A549 (cell line): ENCODE measurements around the gene C1S. TPM values are rescaled to one million over a fixed set of nuclear protein-coding genes. Genes with fewer than 3 reads are reported as not detected.

Source experiments
- ATAC-seq, 2 experiments: fragments of 200-7000 bp in 1 of 2; fragments of >200 bp in 1 of 2; cut with Nextera tagmentation in 1 of 2; cut with Tn5 transposase in 1 of 2; 3 replicates each; pipeline versions ENCODE4 v1.8.0 to v1.9.1; 2018 to 2020; ENCODE audit warnings: mild to moderate bottlenecking in 1 of 2, moderate library complexity in 1 of 2
- CTCF ChIA-PET: fragments of 300-600 bp; sonication (Branson Sonifier 250); formaldehyde crosslinking; extraction: SDS; loops from one replicate; lab custom pipeline; 2021; ENCODE audit warnings: antibody characterized with exemption, inconsistent platforms; lab: Yijun Ruan, JAX
- POLR2A ChIA-PET: fragments of 350-600 bp; formaldehyde crosslinking; extraction: SDS; loops from one replicate; lab custom pipeline; 2021; ENCODE audit warnings: antibody characterized with exemption, inconsistent platforms; lab: Yijun Ruan, JAX
- DNase-seq, 2 experiments: peaks; one replicate each; pipeline versions ENCODE4 v3.0.0 to v3.0.0-alpha.2; 2011 to 2016; ENCODE audit warnings: low read depth in 1 of 2, low spot score in 1 of 2
- FAIRE-seq: peaks from 2 replicates; lab custom pipeline; 2011; peaks lifted over from hg19 to GRCh38; lab: Jason Lieb, UNC
- H3K27ac ChIP-seq, 2 experiments: fragments of >200 bp; sonication (Bioruptor Twin); formaldehyde crosslinking; 3 replicates each; pipeline ENCODE4 v1.5.1; 2016 to 2017
- H3K4me1 ChIP-seq: fragments of >200 bp; sonication (Bioruptor Twin); formaldehyde crosslinking; 3 replicates; pipeline ENCODE4 v1.6.1; 2016
- H3K4me2 ChIP-seq: fragments of >200 bp; sonication (Bioruptor Twin); formaldehyde crosslinking; 3 replicates; pipeline ENCODE4 v1.6.1; 2016
- H3K4me3 ChIP-seq: fragments of >200 bp; sonication (Bioruptor Twin); formaldehyde crosslinking; 3 replicates; pipeline ENCODE4 v1.5.1; 2016
- H3K9me3 ChIP-seq: fragments of >200 bp; sonication (Bioruptor Twin); formaldehyde crosslinking; 3 replicates; pipeline ENCODE4 v1.6.1; 2016
- CBX2 ChIP-seq: fragments of 200-600 bp; sonication (generic); IDR thresholded peaks from 2 replicates; pipeline ENCODE4 v1.6.1; 2016; ENCODE audit warnings: low read depth, mild to moderate bottlenecking, borderline replicate concordance
- CHD4 ChIP-seq: fragments of 200-600 bp; sonication (generic); IDR thresholded peaks from 2 replicates; pipeline ENCODE4 v1.6.1; 2016; ENCODE audit warnings: antibody characterized with exemption, mild to moderate bottlenecking, borderline replicate concordance
- EHF ChIP-seq: fragments of 250-450 bp; sonication (Bioruptor Pico); IDR thresholded peaks from 2 replicates; pipeline ENCODE4 v1.5.0; 2020; ENCODE audit warnings: mild to moderate bottlenecking
- EHMT2 ChIP-seq: fragments of 200-600 bp; sonication (generic); IDR thresholded peaks from 2 replicates; pipeline ENCODE4 v1.6.1; 2016; ENCODE audit warnings: antibody characterized with exemption, low read depth, mild to moderate bottlenecking, moderate library complexity
- EP300 ChIP-seq, 2 experiments: fragments of >200 bp; sonication (Bioruptor Twin); formaldehyde crosslinking; IDR thresholded peaks; 2 replicates in 1 of 2; 3 replicates in 1 of 2; pipeline ENCODE4 v1.6.1; 2016 to 2017
- ESRRA ChIP-seq: fragments of 150-350 bp; IDR thresholded peaks from 2 replicates; pipeline ENCODE4 v1.6.1; 2014; ENCODE audit warnings: mild to moderate bottlenecking, low read length, borderline replicate concordance
- FOXS1 ChIP-seq: fragments of 250-450 bp; sonication (Bioruptor Pico); IDR thresholded peaks from 2 replicates; pipeline ENCODE4 v1.5.0; 2020; ENCODE audit warnings: mild to moderate bottlenecking, moderate library complexity
- GATA3 ChIP-seq: IDR thresholded peaks from 2 replicates; pipeline ENCODE4 v1.6.1; 2012; ENCODE audit warnings: borderline replicate concordance
- HEYL ChIP-seq: fragments of 250-450 bp; sonication (Bioruptor Pico); IDR thresholded peaks from 2 replicates; pipeline ENCODE4 v1.8.0; 2021; ENCODE audit warnings: mild to moderate bottlenecking, moderate library complexity
- JUN ChIP-seq, 2 experiments: fragments of >200 bp; sonication (Bioruptor Twin); formaldehyde crosslinking; IDR thresholded peaks; 2 replicates in 1 of 2; 3 replicates in 1 of 2; pipeline ENCODE4 v1.6.1; 2016 to 2017
- KDM5A ChIP-seq: fragments of 200-600 bp; sonication (generic); IDR thresholded peaks from 2 replicates; pipeline ENCODE4 v1.6.1; 2016; ENCODE audit warnings: antibody characterized with exemption, mild to moderate bottlenecking
- NPAS2 ChIP-seq: fragments of 250-450 bp; sonication (Bioruptor Pico); IDR thresholded peaks from 2 replicates; pipeline ENCODE4 v1.8.0; 2022; ENCODE audit warnings: mild to moderate bottlenecking, moderate library complexity, borderline replicate concordance
- NR3C1 ChIP-seq: fragments of >200 bp; sonication (Bioruptor Twin); formaldehyde crosslinking; IDR thresholded peaks from 3 replicates; pipeline ENCODE4 v1.6.1; 2017
- PHF8 ChIP-seq: fragments of 200-600 bp; sonication (generic); IDR thresholded peaks from 2 replicates; pipeline ENCODE4 v1.6.1; 2016; ENCODE audit warnings: low read depth, mild to moderate bottlenecking, antibody characterized with exemption, moderate library complexity, borderline replicate concordance
- ZSCAN20 ChIP-seq: fragments of 250-450 bp; sonication (Bioruptor Pico); IDR thresholded peaks from 2 replicates; pipeline ENCODE4 v1.8.0; 2022; ENCODE audit warnings: mild to moderate bottlenecking, moderate library complexity
- WGBS: methylation state at CpG from one replicate; pipeline ENCODE4 v1.1.6; 2017; ENCODE audit errors: missing lambda C conversion rate; 5-methylcytosine and 5-hydroxymethylcytosine counted together
- polyA plus RNA-seq, 4 experiments: library from polyadenylated mRNA; depleted of rRNA in 3 of 4; stranded (reverse); fragments of >200 nt; fragmentation: RNase III in 1 of 4; extraction: RNeasy Plus Mini Kit Qiagen cat#74134 plus additional on column Dnase treatment in 1 of 4; gene quantifications; 2 replicates in 3 of 4; 3 replicates in 1 of 4; pipeline ENCODE4 v1.2.3, GENCODE V29; 2011 to 2017
- TF ChIP-seq, protein P1 (sequence below): fragments of 200-600 bp; sonication (generic); IDR thresholded peaks from 2 replicates; pipeline ENCODE4 v1.6.1; 2016; ENCODE audit warnings: antibody characterized with exemption, mild to moderate bottlenecking, moderate library complexity
- TF ChIP-seq, protein P2 (sequence below): fragments of >200 bp; sonication (Bioruptor Twin); formaldehyde crosslinking; IDR thresholded peaks from 3 replicates; pipeline ENCODE4 v1.6.1; 2016
- TF ChIP-seq, protein P3 (sequence below): fragments of 250-450 bp; sonication (Bioruptor Pico); IDR thresholded peaks from 2 replicates; pipeline ENCODE4 v1.5.0; 2020; ENCODE audit warnings: low read depth, mild to moderate bottlenecking, moderate library complexity
- TF ChIP-seq, protein P4 (sequence below): IDR thresholded peaks from 2 replicates; pipeline ENCODE4 v1.6.1; 2012
- TF ChIP-seq, protein P5 (sequence below): fragments of 450-650 bp; IDR thresholded peaks from 2 replicates; pipeline ENCODE4 v1.6.1; 2014; ENCODE audit warnings: antibody characterized with exemption

Gene C1S
- polyA plus RNA-seq, 2 of the 4 experiments (the other 2 are of a cell fraction) = 65.5 to 107 TPM

DNA sequence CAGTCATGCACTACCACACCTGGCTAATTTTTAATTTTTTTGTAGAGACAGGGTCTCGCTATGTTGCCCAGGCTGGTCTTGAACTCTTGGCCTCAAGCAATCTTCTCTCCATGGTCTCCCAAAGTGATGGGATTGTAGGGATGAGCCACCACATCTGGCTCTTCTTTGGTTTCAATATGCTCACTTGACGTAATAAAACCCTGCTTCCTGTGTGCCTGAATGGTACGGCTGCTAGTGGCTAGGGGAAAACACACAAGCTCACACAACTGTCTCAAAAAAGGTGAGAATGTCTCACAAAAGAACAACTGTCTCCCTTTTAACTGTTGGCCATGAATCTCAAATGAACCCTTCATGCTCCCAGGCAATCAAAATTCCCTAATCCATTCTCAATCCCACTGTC lies 15.0 kb downstream of the C1S start:
- FAIRE-seq = no peak
- Histone ChIP-seq H3K27ac (peak overlapping the region; percentile 91; a peak in 3 of 6 replicates), H3K4me1 (peaks cover 24% of the 10 kb centered on the region), H3K4me3 (no peak overlapping the region), H3K4me2 (no peak overlapping the region), H3K9me3 (no peaks in the 10 kb centered on the region)
- CTCF ChIA-PET = interaction anchor here (1.5 to 13.8 kb wide), 4 partner anchors 10 to 35 kb away, joined by 3 to 150 read pairs (median 79); partner anchors contain the start of genes C1R, C1RL and C1S
- WGBS = 98% methylated on average over 3 of the region's 3 CpGs
- TF ChIP-seq EHF (CRISPR knock-in tag) = no peak
- TF ChIP-seq ESRRA = no peak
- no peak for TF ChIP-seq NPAS2
- no peak for TF ChIP-seq ZSCAN20 (CRISPR knock-in tag)
- TF ChIP-seq, protein P1, sequence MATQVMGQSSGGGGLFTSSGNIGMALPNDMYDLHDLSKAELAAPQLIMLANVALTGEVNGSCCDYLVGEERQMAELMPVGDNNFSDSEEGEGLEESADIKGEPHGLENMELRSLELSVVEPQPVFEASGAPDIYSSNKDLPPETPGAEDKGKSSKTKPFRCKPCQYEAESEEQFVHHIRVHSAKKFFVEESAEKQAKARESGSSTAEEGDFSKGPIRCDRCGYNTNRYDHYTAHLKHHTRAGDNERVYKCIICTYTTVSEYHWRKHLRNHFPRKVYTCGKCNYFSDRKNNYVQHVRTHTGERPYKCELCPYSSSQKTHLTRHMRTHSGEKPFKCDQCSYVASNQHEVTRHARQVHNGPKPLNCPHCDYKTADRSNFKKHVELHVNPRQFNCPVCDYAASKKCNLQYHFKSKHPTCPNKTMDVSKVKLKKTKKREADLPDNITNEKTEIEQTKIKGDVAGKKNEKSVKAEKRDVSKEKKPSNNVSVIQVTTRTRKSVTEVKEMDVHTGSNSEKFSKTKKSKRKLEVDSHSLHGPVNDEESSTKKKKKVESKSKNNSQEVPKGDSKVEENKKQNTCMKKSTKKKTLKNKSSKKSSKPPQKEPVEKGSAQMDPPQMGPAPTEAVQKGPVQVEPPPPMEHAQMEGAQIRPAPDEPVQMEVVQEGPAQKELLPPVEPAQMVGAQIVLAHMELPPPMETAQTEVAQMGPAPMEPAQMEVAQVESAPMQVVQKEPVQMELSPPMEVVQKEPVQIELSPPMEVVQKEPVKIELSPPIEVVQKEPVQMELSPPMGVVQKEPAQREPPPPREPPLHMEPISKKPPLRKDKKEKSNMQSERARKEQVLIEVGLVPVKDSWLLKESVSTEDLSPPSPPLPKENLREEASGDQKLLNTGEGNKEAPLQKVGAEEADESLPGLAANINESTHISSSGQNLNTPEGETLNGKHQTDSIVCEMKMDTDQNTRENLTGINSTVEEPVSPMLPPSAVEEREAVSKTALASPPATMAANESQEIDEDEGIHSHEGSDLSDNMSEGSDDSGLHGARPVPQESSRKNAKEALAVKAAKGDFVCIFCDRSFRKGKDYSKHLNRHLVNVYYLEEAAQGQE = no peak
- TF ChIP-seq EHMT2 = no peak
- no peak for TF ChIP-seq EP300 (IDR thresholded peaks at IDR 0.05)
- TF ChIP-seq, protein P2, sequence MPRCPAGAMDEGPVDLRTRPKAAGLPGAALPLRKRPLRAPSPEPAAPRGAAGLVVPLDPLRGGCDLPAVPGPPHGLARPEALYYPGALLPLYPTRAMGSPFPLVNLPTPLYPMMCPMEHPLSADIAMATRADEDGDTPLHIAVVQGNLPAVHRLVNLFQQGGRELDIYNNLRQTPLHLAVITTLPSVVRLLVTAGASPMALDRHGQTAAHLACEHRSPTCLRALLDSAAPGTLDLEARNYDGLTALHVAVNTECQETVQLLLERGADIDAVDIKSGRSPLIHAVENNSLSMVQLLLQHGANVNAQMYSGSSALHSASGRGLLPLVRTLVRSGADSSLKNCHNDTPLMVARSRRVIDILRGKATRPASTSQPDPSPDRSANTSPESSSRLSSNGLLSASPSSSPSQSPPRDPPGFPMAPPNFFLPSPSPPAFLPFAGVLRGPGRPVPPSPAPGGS = no peak
- no peak for TF ChIP-seq FOXS1 (CRISPR knock-in tag)
- TF ChIP-seq HEYL = no peak
- no peak for TF ChIP-seq GATA3
- TF ChIP-seq, protein P3, sequence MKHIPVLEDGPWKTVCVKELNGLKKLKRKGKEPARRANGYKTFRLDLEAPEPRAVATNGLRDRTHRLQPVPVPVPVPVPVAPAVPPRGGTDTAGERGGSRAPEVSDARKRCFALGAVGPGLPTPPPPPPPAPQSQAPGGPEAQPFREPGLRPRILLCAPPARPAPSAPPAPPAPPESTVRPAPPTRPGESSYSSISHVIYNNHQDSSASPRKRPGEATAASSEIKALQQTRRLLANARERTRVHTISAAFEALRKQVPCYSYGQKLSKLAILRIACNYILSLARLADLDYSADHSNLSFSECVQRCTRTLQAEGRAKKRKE (CRISPR knock-in tag) = no peak
- no peak for TF ChIP-seq CBX2
- TF ChIP-seq JUN (IDR thresholded peaks at IDR 0.05) = no peak
- TF ChIP-seq NR3C1 = no peak
- TF ChIP-seq, protein P4, sequence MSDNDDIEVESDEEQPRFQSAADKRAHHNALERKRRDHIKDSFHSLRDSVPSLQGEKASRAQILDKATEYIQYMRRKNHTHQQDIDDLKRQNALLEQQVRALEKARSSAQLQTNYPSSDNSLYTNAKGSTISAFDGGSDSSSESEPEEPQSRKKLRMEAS = no peak
- TF ChIP-seq, protein P5, sequence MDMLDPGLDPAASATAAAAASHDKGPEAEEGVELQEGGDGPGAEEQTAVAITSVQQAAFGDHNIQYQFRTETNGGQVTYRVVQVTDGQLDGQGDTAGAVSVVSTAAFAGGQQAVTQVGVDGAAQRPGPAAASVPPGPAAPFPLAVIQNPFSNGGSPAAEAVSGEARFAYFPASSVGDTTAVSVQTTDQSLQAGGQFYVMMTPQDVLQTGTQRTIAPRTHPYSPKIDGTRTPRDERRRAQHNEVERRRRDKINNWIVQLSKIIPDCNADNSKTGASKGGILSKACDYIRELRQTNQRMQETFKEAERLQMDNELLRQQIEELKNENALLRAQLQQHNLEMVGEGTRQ = no peak
- POLR2A ChIA-PET = interaction anchor here (1.3 kb wide), 1 partner anchor 98 kb away, joined by 3 read pairs; no protein-coding TSS in a partner anchor
- ATAC-seq = no peak
- DNase-seq = no peak

DNA sequence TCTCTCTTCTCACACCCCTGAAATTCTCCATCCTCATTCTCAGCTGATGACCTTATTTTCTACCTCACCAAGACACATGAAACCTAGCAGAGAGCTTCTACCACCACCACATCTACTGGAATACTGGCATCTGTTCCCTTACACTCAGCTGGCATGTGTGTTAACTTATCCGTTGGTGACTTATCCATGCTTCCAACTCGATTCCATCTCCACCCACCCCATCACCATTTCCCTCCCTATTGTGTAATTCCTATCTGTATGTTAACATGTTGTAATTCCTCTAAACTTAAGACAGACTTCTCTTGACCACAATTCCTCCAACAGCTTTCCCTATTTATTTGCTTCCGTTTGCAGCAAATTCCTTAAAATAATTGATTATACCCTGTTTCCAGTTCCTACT lies 15.4 kb downstream of the C1S start:
- Histone ChIP-seq H3K4me3 (no peak overlapping the region), H3K4me1 (peaks cover 26% of the 10 kb centered on the region), H3K9me3 (no peaks in the 10 kb centered on the region), H3K4me2 (no peak overlapping the region), H3K27ac (peak overlapping the region; percentile 91; a peak in 3 of 6 replicates)
- CTCF ChIA-PET = interaction anchor here (1.5 to 13.8 kb wide), 4 partner anchors 11 to 34 kb away, joined by 3 to 150 read pairs (median 79); partner anchors contain the start of genes C1R, C1RL and C1S
- POLR2A ChIA-PET = interaction anchor here (1.3 kb wide), 1 partner anchor 98 kb away, joined by 3 read pairs; no protein-coding TSS in a partner anchor
- 68% methylated on average over 3 of the region's 3 CpGs for WGBS
- no peak for DNase-seq
- FAIRE-seq = no peak
- ATAC-seq = no peak
- no peak for TF ChIP-seq CHD4
- TF ChIP-seq PHF8 = no peak
- TF ChIP-seq, protein P1 = no peak
- no peak for TF ChIP-seq KDM5A
- TF ChIP-seq HEYL = no peak
